Measurements from ENCODE around the gene ZFAND5.

The ZFAND5 gene

GRCh38 chr9:72364679-72365524 is at the start of gene ZFAND5:
Gene ZFAND5, minus strand, starts transcription at chr9:72365208. Its CDS starts 4,430 bp downstream, at chr9:72360778.
- in situ Hi-C loops (cut with MboI; ENCODE audit: low sequenced_read_pairs): no loop called here

- in situ Hi-C loops (cut with MboI; ENCODE audit: low sequenced_read_pairs): no loop called here
Observed at GRCh38 chr9:72412483-72413040, 47.6 kb upstream of the ZFAND5 start.

- in situ Hi-C loops (cut with MboI; ENCODE audit: low sequenced_read_pairs): no loop called here
Observed at GRCh38 chr9:72410214-72410613, 45.2 kb upstream of the ZFAND5 start.

GRCh38 chr9:72407114-72407513 is 42.1 kb upstream of the ZFAND5 start:
- in situ Hi-C loops (cut with MboI; ENCODE audit: low sequenced_read_pairs): no loop called here

GRCh38 chr9:72402744-72403143 is 37.7 kb upstream of the ZFAND5 start:
- in situ Hi-C loops (cut with MboI; ENCODE audit: low sequenced_read_pairs): no loop called here

GRCh38 chr9:72401396-72401795 is 36.4 kb upstream of the ZFAND5 start:
- in situ Hi-C loops (cut with MboI; ENCODE audit: low sequenced_read_pairs): no loop called here

GRCh38 chr9:72400866-72401265 is 35.9 kb upstream of the ZFAND5 start:
- in situ Hi-C loops (cut with MboI; ENCODE audit: low sequenced_read_pairs): no loop called here

- in situ Hi-C loops (cut with MboI; ENCODE audit: low sequenced_read_pairs): no loop called here
Observed at GRCh38 chr9:72399391-72399790, 34.4 kb upstream of the ZFAND5 start.

- in situ Hi-C loops (cut with MboI; ENCODE audit: low sequenced_read_pairs): no loop called here
Observed at GRCh38 chr9:72396247-72397091, 31.5 kb upstream of the ZFAND5 start.

- in situ Hi-C loops (cut with MboI; ENCODE audit: low sequenced_read_pairs): no loop called here
Observed at GRCh38 chr9:72394066-72394465, 29.1 kb upstream of the ZFAND5 start.

- in situ Hi-C loops (cut with MboI; ENCODE audit: low sequenced_read_pairs): no loop called here
Observed at GRCh38 chr9:72390907-72391306, 25.9 kb upstream of the ZFAND5 start.

GRCh38 chr9:72386186-72386585 is 21.2 kb upstream of the ZFAND5 start:
- in situ Hi-C loops (cut with MboI; ENCODE audit: low sequenced_read_pairs): no loop called here

- in situ Hi-C loops (cut with MboI; ENCODE audit: low sequenced_read_pairs): no loop called here
Observed at GRCh38 chr9:72384710-72385485, 19.9 kb upstream of the ZFAND5 start.

- in situ Hi-C loops (cut with MboI; ENCODE audit: low sequenced_read_pairs): no loop called here
Observed at GRCh38 chr9:72383978-72384709, 19.1 kb upstream of the ZFAND5 start.

- in situ Hi-C loops (cut with MboI; ENCODE audit: low sequenced_read_pairs): no loop called here
Observed at GRCh38 chr9:72382405-72382804, 17.4 kb upstream of the ZFAND5 start.

- in situ Hi-C loops (cut with MboI; ENCODE audit: low sequenced_read_pairs): no loop called here
Observed at GRCh38 chr9:72377041-72377440, 12.0 kb upstream of the ZFAND5 start.

- in situ Hi-C loops (cut with MboI; ENCODE audit: low sequenced_read_pairs): no loop called here
Observed at GRCh38 chr9:72371151-72371550, 6.1 kb upstream of the ZFAND5 start.

GRCh38 chr9:72365525-72366256 is 683 bp upstream of the ZFAND5 start:
- in situ Hi-C loops (cut with MboI; ENCODE audit: low sequenced_read_pairs): no loop called here

GRCh38 chr9:72363908-72364678 is 915 bp downstream of the ZFAND5 start:
- in situ Hi-C loops (cut with MboI; ENCODE audit: low sequenced_read_pairs): no loop called here

All from HL-60/S4 (cell line).